Hindlimb muscle (tissue), 1 donor: ENCODE data around the gene SUPT3H. TPM values are rescaled to one million over a fixed set of nuclear protein-coding genes. Genes with fewer than 3 reads are reported as not detected.
"Not testable (repeated sequence)": the region's sequence is repeated elsewhere in the genome, so short reads cannot be mapped to it uniquely, and the experiment has no call there.

Experiments used
- DNase-seq: peaks from one replicate; pipeline ENCODE4 v3.0.0-alpha.2; 2013
- polyA plus RNA-seq: library from polyadenylated mRNA; unstranded; fragments of 120-200 nt; gene quantifications from one replicate; pipeline ENCODE4 v1.2.1, GENCODE V29; 2013; ENCODE audit not compliant: insufficient read length

Gene SUPT3H
- polyA plus RNA-seq, 1 donor = 11.3 TPM

DNA sequence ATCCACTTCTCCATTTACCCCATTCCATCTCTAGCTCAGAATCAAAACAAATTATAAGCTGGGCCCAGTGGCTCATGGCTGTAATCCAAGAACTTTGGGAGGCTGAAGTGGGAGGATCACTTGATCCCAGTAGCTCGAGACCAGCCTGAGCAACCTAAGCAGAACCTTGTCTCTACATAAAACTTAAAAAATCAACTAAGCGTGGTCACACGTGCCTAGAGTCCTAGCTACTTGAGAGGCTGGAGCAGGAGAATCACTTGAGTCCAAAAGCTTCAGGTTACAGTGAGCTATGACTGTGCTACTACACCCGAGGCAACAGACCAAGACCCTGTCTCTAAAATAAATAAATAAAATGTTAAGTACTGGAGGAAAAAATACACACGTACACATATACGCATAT is 124.3 kb downstream of the SUPT3H start:
- DNase-seq = no peak

DNA sequence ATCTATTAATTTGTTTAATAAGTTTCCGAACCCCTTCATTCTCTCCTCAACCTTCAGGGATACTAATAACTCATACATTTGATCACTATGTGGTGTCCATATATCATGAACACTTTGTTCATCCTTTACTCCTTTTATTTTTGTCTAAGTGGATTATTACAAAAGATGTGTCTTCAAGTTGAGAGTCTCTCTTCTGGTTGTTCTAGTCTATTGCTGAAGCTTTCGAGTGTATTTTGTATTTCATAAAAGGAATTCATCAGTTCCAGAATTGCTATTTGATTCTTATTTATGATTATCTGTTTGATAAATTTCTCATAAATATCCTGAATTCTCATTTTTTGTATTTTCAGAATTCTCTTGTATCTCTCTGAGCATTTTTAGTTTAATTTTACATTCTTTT is 146.1 kb downstream of the SUPT3H start:
- DNase-seq = no peak

DNA sequence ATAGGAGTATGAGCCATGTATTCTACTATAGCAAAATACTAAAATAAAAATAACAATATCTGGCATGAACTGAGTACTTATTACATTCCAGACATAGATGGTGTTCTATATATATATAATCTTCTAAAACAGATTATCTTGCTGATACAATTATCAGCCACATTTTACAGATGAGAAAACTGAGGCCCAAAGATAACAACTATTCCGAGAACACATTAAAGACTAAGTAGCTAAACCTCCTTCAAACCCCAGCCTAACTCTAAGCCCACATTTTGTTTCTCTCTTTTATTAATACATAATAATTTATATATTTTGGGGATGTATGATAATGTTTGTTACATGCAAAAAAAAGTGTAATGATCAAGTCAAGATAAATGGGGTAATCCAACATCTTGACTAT is 148.3 kb downstream of the SUPT3H start:
- no peak for DNase-seq

DNA sequence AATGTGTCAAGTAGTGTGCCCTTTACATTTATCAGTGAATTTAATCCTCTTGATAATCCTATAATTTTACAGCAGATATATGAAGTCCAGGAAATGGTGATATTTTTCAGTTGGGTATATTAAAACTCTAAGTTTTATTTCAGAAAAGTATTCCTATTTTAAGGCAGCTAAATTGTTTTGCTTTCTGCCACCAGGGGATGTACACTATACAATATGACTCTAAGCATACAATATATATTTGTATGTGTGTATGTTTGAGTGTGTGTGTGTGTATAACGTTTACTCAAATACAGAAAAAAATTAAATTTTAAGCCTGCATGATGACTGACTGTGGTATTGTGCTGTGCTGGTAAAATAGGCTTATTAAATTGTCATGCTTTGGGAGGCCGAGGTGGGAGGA is 151.7 kb downstream of the SUPT3H start:
- DNase-seq = no peak

DNA sequence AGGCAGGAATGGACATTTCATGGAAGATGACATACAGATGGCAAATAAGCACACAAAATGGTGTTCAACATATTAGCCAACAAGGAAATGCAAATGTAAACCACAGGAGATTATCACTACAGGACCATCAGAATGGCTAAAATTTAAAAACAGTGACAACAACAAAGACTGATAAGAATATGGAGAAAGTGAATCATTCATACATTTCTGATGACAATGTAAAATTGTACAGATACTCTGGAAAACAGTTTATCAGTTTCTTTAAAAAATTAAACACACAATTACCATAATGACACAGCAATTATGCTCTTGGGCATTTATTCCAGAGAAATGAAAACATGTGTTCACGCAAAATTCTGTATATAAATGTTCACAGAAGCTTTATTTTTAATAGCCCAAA is 155.4 kb downstream of the SUPT3H start:
- no peak for DNase-seq

DNA sequence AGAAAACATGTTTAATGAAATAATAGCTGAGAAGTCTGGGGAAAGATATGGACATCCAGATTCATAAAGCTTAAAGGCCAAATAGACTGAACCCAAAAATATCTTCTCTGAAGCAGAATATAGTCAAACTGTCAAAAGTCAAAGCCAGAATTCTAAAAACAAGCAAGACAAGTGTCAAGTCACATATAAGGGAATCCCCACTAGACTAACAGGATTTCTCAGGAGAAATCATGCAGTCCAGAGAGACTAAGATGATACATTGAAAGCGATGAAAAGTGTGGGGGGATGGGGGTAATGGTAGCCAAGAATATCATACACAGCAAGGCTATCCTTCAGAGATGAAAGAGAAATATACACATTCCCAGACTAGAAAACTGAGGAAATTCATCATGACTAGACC is 162.0 kb downstream of the SUPT3H start:
- DNase-seq = no peak

DNA sequence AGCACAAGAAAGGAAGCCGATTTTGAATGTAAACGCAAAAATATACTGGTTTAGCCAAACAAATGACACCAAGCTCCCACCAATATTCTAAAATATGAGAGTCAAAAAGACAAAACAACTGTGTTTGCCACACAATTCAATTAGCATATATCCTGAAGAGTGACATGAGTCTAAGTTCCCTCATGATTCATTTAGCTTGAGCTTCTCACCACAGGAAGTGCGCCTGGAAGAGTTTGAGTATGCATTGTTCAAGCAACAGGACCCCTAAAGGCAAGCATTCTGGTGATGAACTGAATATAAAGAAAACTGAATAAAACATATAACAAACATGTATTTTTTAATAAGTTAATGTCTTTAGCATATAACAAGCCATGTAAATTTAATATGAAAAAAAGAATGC is 164.8 kb downstream of the SUPT3H start:
- no peak for DNase-seq

DNA sequence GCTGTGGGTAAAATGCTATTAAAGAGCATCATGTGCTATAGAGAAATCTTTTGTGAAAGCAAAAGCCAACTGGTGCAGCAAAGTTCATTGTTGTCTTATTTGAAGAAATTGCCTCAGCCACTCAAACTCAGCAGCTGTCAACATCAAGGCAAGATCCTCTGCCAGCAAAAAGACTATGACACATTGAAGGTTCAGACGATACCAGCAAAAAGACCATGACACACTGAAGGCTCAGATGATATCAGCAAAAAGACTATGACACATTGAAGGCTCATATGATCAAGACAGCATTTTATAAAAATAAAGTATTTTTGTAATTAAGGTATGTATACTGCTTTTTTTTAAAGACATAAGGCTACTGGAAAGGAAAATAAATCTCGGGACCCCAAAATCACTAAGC is 168.0 kb downstream of the SUPT3H start:
- no peak for DNase-seq

DNA sequence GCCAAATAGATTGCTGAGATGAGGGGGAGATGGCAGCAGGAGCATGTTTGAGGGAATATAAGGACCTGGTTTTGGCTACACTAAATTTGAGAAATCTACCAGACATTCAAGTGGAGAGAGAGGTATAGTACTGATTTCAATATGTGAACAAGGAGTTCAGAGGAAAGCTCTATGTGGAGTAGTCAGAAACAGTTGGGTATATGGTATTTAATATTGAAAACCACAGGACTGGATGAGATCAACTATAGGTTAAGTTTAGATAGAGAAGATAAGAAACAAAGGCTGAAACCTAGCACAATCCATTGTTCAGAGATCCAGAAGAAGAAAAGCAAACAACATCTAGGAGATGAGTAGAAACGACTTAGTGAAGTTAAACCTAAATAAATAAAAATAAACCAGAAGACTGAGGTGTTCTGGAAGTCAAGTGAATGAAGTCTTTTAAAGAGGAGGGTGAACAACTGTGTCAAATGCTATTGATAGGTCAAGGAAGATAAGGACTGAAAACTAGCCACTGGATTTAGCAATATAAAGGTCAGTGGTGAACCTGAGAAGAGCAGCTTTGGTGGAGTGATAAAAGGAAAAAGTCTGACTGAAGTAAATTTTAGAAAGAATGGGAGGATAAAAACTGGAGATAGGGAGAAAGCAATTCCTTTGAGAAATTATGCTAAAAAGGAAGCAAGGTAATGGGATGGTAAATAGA is 170.8 kb downstream of the SUPT3H start:
- no peak for DNase-seq

DNA sequence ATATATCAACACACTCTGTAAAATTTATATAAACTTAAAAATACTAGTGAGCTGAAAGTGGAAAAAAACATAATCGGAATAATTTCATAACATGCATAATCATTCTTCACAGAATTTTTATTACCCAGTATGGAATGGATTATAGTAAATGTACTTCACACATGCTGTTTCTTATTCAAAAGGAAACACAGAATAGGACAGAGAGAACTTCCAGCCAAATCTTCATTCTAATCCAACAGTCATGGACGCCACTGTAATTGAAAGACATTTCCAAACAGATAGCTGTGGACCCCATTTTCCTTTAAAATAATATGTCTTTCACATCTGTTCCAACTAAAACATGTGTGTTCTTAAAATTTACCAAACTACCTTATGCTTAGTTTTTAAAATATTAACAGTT is 176.2 kb downstream of the SUPT3H start:
- no peak for DNase-seq

DNA sequence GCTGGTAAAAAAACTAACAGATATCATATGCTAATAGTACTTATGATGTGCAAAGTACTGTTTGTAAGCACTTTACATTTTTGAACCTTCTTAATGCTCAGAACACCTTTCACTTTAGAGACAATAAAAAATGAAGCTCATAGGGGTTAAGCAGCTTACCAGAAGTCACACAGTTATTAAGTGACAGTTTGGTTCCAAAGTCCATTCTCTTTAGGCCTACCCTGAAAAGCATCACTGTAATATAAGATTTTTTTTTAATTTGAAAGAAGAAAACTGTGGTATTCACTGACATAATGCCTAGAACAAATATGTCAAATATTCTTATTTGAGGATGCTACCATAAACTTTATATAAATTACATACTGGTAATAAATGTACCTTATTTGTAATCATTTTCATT is 177.2 kb downstream of the SUPT3H start:
- no peak for DNase-seq

DNA sequence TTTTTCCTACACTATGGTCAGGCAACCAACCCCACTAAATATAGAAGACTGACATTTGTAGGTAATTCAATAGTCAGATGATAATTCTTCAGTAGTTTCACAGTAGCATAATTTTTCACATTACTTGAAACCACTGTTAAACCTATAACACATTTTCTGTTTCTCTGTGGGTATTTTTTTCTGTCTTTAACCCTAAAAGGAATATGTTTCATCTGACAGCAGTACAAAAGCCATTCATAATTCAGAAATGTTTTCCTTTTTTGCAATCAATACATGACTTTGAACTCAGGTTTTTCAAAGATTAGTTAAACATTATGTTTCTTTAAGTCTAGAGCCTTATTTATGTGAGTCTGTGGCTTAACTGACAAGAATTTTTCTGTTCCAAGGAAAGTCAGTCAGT is 178.2 kb downstream of the SUPT3H start:
- no peak for DNase-seq

DNA sequence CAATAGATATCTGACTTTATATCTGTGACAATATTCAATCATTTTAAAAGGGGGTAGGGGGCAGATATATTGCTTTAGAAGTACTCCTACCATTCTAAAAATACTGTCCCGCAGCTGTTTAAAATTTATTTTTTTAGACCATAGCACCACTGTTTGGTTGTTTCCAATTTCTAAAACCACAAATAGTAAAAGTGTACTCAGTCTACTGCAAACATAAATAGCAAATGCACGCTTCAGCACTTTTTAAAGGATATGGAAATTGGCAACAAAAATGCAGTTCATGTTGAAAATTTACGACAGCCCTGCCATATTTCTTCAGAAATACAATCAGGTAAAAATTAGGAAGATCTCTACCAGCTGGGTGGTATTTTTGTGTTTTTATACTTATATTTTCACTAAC is 181.6 kb downstream of the SUPT3H start:
- DNase-seq = no peak

DNA sequence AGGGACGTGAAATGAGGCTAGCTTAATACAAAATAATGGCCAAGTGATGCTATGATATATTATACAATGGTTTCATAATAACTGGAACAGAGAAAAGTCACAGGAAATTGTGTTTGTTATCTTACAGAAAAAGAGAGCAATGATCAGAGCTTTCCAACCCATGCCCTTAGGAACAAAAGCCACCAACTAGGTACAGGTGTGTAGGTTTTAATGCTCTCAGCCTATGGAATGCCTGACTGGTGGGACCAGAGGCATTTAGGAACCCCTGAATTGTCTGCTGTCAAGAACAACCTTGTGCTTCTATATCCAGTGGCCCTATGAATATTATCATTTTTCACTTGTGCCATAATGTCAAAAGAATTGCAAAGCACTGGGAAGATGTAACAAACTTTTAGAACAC is 182.6 kb downstream of the SUPT3H start:
- DNase-seq = no peak

DNA sequence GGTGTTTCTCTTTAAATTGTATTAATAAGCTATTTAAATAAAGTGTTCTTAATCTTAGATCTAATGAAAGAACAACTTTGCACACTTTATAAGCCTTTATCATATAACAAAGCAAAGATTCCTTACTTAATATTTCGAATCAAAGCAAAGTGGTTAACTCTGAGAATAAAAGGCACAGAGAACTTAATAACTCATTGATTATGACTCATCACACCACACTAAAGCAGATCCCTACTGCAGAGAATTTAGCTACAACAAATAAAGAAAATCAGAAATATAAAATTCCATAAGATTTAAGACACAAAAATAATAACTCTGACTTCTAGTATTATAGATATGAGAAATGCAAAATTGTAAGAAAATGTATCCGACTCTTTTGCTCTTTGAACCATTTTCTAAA is 185.2 kb downstream of the SUPT3H start:
- DNase-seq = no peak

DNA sequence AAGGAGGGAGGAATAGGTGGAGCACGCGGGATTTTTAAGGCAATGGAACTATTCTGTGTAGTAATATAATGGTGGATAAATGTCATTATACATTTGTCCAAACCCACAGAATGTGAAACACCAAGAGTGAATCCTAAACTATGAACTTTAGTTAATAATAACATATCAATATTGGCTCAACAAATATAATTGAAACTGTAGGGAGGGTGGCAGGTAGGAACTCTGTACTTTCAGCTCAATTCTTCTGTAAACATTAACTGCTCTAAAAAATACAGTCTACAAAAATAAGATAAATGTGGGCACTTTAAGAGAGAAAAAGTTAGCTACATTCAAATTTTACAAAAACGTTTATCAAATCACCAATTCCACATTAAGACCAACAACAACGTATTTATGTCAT is 186.3 kb downstream of the SUPT3H start:
- no peak for DNase-seq

DNA sequence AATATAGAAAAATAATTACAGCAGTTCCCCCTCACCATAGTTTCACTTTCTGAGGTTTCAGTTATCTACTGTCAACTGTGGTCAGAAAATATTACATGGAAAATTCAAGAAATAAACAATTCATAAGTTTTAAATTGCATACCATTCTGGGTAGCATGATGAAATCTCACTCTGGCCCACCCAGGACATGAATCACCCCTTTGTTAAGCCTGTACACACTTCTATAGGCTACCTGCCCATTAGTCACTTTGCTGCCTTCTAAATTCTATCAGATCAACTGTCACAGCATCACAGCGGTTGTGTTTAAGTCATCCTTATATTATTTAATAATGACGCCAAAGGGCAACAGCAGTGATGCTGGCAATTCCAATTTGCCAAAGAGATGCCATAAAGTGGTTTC is 189.9 kb downstream of the SUPT3H start:
- DNase-seq = no peak

DNA sequence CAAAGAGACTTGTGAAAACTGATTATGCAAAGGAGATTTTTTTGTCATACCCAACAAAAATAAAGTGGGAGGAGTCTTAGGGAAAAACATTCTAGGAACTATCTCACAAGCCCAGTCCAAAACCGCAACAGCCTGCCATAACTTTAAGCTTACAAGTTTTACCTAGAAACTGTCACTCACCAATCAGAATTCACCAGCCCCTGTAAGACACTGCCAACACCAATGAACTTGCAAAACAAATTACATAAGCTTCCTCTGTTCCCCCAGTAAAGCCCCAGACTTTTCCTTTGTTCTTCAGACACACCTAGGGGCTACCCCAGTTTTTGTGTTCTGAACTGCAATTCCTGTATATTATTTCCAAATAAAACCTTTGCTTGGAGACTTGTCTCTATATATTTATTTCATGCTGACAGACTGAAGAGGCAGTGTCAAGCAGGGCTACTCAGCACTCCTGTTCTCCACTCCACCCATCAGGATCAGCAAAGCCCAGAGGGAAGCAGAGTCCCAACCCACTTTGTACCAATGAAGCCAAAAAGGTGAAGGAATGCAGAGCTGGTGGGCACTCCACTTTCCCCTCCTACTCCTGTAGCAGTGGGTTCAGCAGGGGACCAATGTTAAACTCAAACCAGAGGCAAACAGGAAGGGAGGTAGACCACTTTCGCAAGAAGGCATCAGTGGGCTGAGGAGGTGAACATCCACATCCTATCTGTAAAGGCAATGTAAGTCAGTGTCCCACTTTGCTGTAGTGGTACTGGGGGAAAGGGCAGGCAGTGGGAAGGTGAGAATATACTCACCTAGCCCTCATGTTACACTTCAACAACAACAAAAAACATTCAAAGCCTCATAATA is 192.1 kb downstream of the SUPT3H start:
- DNase-seq = no peak

DNA sequence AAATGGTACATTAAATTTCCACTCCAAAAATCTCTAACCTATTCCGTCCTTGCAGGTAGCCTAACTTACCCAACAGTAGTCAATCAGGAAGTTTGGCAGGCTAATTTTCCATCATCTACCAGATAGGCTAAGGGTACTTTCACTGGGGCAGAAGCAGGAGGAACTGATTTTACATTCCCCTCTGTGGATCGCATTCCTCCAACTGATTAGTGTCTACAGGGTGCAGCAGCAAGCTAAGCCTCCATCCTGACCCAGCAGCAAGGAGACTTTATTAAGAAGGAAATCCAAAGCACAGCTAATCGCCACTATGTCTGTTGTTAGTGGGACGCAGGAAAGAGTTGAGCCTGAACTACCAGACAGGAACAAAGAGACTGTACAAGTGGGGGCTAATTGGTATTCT is 192.8 kb downstream of the SUPT3H start:
- no peak for DNase-seq

DNA sequence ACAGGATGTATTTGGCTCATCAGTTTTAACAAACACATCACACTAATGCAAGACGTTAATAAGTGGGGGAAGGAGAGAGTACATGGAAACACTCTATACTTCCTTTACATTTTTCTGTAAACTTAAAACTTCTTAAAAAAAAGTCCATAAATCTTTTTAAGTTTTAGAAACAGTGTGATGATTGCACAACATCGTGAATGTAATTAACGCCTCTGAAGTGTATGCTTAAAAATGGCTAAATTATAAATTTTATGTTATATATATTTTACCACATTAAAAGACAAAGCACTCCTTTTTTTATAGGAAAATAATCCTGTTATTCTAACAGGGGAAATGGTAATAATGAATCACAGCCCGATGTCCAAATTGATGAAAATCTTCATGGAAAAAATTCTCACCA is 193.7 kb downstream of the SUPT3H start:
- no peak for DNase-seq

DNA sequence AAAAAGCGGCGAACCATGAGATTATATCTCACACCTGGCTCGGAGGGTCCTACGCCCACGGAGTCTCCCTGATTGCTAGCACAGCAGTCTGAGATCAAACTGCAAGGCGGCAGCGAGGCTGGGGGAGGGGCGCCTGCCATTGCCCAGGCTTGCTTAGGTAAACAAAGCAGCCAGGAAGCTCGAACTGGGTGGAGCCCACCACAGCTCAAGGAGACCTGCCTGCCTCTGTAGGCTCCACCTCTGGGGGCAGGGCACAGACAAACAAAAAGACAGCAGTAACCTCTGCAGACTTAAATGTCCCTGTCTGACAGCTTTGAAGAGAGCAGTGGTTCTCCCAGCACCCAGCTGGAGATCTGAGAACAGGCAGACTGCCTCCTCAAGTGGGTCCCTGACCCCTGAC is 201.4 kb downstream of the SUPT3H start:
- DNase-seq = not testable (repeated sequence)

DNA sequence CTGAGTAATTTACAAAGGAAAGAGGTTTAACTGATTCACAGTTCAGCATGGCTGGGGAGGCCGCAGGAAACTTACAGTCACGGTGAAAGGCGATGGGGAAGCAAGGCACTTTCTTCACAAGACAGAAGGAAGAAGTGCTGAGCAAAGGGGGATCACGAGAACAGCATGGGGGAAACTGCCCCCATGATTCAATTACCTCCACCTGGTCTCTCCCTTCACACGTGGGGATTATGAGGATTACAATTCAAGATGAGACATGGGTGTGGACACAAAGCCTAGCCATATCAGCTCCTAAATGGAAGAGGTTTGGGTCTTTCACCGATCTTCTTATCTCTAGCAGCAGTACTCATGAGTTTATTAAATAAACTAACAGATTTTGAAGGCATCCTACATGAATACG is 202.5 kb downstream of the SUPT3H start:
- DNase-seq = no peak

DNA sequence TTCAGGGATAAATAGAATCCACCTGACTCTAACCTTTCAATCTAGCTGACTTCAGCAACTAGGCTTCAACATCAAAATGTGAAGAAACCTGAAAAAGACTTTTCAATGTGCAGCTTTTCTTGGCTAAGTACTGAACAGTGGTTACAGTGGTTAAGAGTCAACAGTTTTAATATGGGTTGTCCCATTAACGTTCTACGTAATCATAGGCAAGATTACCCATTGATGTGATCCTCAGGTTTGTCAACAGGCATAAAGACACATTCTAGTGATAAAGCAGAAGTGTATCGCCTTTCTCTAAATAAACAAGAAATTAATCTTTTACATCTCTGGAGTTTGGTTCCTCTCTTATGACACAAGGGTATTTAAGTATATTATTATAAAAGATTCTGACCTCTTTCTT is 203.7 kb downstream of the SUPT3H start:
- DNase-seq = no peak

DNA sequence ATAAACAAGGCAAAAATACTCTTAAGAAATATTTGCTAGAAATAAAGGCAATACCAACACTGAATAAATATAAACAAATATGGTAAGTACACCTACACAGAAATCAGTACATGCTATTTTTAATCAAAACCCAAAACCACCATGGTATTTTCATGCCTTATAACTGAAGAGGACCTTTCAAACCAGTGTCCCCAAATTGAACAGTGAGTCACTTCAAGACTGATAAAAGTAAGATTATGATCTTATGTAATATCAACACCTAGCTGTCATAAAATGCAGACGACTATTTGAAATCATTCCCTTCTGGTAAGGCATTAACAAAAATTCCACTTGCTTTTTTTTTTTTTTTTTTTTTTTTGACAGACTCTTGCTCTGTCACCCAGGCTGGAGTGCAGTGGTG is 206.4 kb downstream of the SUPT3H start:
- no peak for DNase-seq
